ENCODE data around the gene NBPF1. TPM values are rescaled to one million over a fixed set of nuclear protein-coding genes. Genes with fewer than 3 reads are reported as not detected.
"Not testable (repeated sequence)": the region's sequence is repeated elsewhere in the genome, so short reads cannot be mapped to it uniquely, and the experiment has no call there.

NBPF1 gene
- total RNA-seq, 1 donor from 2014 or later: 46.3 TPM

GRCh38 chr1:16605532-16606505, 7.5 kb downstream of the NBPF1 start:
- DNase-seq: no peak

GRCh38 chr1:16605213-16605525, 8.2 kb downstream of the NBPF1 start:
- no peak for DNase-seq

- not testable (repeated sequence) for DNase-seq
Observed at GRCh38 chr1:16604514-16605212, 8.7 kb downstream of the NBPF1 start.

- not testable (repeated sequence) for DNase-seq
Observed at GRCh38 chr1:16603623-16604022, 9.7 kb downstream of the NBPF1 start.

GRCh38 chr1:16602336-16603011, 10.9 kb downstream of the NBPF1 start:
- DNase-seq: not testable (repeated sequence)

GRCh38 chr1:16600855-16601786, 12.2 kb downstream of the NBPF1 start:
- DNase-seq: not testable (repeated sequence)

GRCh38 chr1:16599326-16599725, 14.0 kb downstream of the NBPF1 start:
- not testable (repeated sequence) for DNase-seq

GRCh38 chr1:16595216-16595615, 18.1 kb downstream of the NBPF1 start:
- DNase-seq: not testable (repeated sequence)

GRCh38 chr1:16591845-16592244, 21.5 kb downstream of the NBPF1 start:
- DNase-seq: not testable (repeated sequence)

GRCh38 chr1:16588081-16588480, 25.3 kb downstream of the NBPF1 start:
- not testable (repeated sequence) for DNase-seq

GRCh38 chr1:16587639-16588038, 25.7 kb downstream of the NBPF1 start:
- not testable (repeated sequence) for DNase-seq

- not testable (repeated sequence) for DNase-seq
Observed at GRCh38 chr1:16565324-16565723, 48.0 kb downstream of the NBPF1 start.

- not testable (repeated sequence) for DNase-seq
Observed at GRCh38 chr1:16561035-16561434, 52.3 kb downstream of the NBPF1 start.

GRCh38 chr1:16560498-16560897, 52.9 kb downstream of the NBPF1 start:
- DNase-seq: not testable (repeated sequence)

- not testable (repeated sequence) for DNase-seq
Observed at GRCh38 chr1:16559688-16560087, 53.7 kb downstream of the NBPF1 start.

GRCh38 chr1:16557034-16557433, 56.3 kb downstream of the NBPF1 start:
- DNase-seq: not testable (repeated sequence)

GRCh38 chr1:16553244-16553643, 60.1 kb downstream of the NBPF1 start:
- DNase-seq: not testable (repeated sequence)

- DNase-seq: not testable (repeated sequence)
Observed at GRCh38 chr1:16550212-16550918, 63.0 kb downstream of the NBPF1 start.

GRCh38 chr1:16549545-16549944, 63.8 kb downstream of the NBPF1 start:
- not testable (repeated sequence) for DNase-seq

GRCh38 chr1:16547502-16548241, 65.7 kb downstream of the NBPF1 start:
- not testable (repeated sequence) for DNase-seq
